ENCODE results near the gene SACM1L.

SACM1L gene

DNA sequence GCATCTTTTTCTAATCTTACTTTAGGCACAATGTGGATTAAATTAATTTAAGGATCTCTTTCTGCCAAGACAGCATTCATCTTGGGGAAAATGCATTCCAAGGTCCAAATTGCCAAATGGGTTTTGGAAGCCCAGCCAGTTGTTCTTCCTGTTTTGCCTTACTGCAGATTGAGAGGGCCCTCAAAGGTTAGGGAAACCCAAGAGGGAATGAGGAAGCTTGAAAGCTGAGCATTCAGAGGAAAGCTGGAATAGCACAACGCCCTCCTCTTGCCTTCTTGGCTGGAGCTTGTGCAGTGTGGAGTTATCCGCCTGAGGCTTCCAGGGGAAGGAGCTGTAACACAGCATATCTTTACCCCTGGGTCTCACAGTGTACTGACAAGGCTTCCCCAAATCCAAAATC lies 18.2 kb upstream of the SACM1L start (continued):
- TF ChIP-seq SP3 (tag by site-specific recombination; IDR thresholded peaks at IDR 0.05) (no peak), ZNF133 (tag by site-specific recombination; IDR thresholded peaks at IDR 0.05) (no peak), ZBTB7A (tag by site-specific recombination; IDR thresholded peaks at IDR 0.05; ENCODE audit: low read depth) (no peak), ZNF16 (tag by site-specific recombination; IDR thresholded peaks at IDR 0.05; ENCODE audit: low read depth) (no peak), ZNF266 (tag by site-specific recombination; IDR thresholded peaks at IDR 0.05; ENCODE audit: low read depth) (no peak), SCRT2 (tag by site-specific recombination; IDR thresholded peaks at IDR 0.05) (no peak), KLF9 (tag by site-specific recombination; IDR thresholded peaks at IDR 0.05; ENCODE audit: low read depth) (no peak), ZSCAN30 (tag by site-specific recombination; IDR thresholded peaks at IDR 0.05) (no peak)

DNA sequence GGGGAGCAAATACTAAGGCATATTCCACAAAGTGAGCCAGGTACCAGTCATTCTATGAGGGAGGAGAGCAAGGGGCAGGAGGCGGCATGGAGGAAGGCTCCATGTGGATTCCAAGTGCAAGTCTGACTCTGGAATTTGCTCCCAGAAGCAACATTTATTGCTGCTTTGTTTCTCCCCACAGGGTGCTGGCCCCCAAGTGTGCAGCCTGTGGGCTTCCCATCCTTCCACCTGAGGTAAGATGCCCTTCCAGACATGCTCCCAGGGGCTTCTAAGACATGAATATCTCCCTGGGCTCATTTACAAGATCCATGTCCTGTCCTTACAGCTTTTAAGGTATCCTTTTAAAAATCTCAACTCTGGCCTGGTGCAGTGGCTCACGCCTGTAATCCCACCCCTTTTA lies 15.9 kb upstream of the SACM1L start:
- ChIA-PET CTCF (no interaction called here), POLR2A (no interaction called here)
- no peak overlapping the region for H3K27ac ChIP-seq (ENCODE audit: extremely low read depth, low read depth, low read length)
- H3K36me3 ChIP-seq (ENCODE audit: control insufficient read depth in 2 of 2, insufficient read depth in 1 of 2, low read length in 2 of 2): peaks cover 0 to 89% of the 10 kb centered on the region in 2 experiments; a peak in 2 of 3 replicates
- H3K9me3 ChIP-seq (ENCODE audit: control insufficient read depth, insufficient read depth, low read depth, low read length): no peaks in the 10 kb centered on the region
- TF ChIP-seq ZSCAN16 (tag by site-specific recombination; IDR thresholded peaks at IDR 0.05) (no peak), ZNF335 (tag by site-specific recombination; conservative IDR thresholded peaks at IDR 0.05) (no peak), ZNF837 (tag by site-specific recombination; IDR thresholded peaks at IDR 0.05) (no peak), ZSCAN23 (tag by site-specific recombination; IDR thresholded peaks at IDR 0.05) (no peak)
- H3K4me3 ChIP-seq (ENCODE audit: low read depth, low read length): no peak overlapping the region
- no peaks in the 10 kb centered on the region for H3K4me1 ChIP-seq (ENCODE audit: control insufficient read depth, insufficient read depth, low read length)

DNA sequence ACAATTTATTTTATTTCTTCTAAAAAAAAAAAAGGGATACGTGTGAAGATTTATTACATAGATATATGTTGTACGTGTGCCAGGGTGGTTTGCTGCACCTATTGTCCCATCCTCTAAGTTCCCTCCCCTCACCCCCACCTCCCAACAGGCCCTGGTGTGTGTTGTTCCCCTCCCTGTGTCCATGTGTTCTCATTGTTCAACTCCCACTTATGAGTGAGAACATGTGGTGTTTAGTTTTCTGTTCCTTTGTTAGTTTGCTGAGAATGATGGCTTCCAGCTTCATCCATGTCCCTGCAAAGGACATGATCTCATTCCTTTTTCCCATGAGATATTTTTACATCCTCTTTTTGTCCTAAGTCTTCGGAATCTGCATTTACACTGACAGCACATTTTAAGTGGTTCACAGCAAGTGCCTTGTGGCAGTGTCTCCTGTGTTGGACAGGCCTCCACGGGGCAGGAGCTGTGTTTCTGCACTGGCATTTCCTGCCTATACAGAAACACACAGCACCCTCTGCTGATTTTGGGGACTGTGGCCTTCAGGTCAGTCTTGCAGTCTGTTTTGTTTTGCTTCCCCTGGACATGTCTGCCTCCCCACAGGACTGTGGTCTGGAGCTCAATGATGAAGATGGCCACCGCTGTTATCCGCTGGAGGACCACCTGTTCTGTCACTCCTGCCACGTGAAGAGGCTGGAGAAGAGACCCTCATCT lies 12.7 kb upstream of the SACM1L start:
- H3K9me3 ChIP-seq (ENCODE audit: control insufficient read depth, insufficient read depth, low read depth, low read length): no peaks in the 10 kb centered on the region
- no peak overlapping the region for H3K27ac ChIP-seq (ENCODE audit: extremely low read depth, low read depth, low read length)
- no peak overlapping the region for H3K4me3 ChIP-seq (ENCODE audit: low read depth, low read length)
- ChIA-PET CTCF (no interaction called here), POLR2A (interaction anchor here (1.3 kb wide), 1 partner anchor 13 kb away, joined by 3 read pairs; the partner anchor contains the start of gene SACM1L)
- peaks cover 0 to 83% of the 10 kb centered on the region in 2 experiments; a peak in 2 of 3 replicates for H3K36me3 ChIP-seq (ENCODE audit: control insufficient read depth in 2 of 2, insufficient read depth in 1 of 2, low read length in 2 of 2)
- TF ChIP-seq HOXC10 (CRISPR knock-in tag; IDR thresholded peaks at IDR 0.05) (no peak), KLF8 (tag by site-specific recombination; IDR thresholded peaks at IDR 0.05) (no peak), ZNF776 (tag by site-specific recombination; IDR thresholded peaks at IDR 0.05; ENCODE audit: borderline replicate concordance) (no peak), ZNF626 (tag by site-specific recombination; IDR thresholded peaks at IDR 0.05) (no peak), ZNF148 (tag by site-specific recombination; IDR thresholded peaks at IDR 0.05; ENCODE audit: borderline replicate concordance) (no peak), ZNF132 (tag by site-specific recombination; IDR thresholded peaks at IDR 0.05; ENCODE audit: borderline replicate concordance) (no peak)
- TF ChIP-seq, protein P1, sequence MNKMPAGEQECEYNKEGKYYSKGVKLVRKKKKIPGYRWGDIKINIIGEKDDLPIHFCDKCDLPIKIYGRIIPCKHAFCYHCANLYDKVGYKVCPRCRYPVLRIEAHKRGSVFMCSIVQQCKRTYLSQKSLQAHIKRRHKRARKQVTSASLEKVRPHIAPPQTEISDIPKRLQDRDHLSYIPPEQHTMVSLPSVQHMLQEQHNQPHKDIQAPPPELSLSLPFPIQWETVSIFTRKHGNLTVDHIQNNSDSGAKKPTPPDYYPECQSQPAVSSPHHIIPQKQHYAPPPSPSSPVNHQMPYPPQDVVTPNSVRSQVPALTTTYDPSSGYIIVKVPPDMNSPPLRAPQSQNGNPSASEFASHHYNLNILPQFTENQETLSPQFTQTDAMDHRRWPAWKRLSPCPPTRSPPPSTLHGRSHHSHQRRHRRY (tag by site-specific recombination; IDR thresholded peaks at IDR 0.05): no peak
- TF ChIP-seq, protein P2, sequence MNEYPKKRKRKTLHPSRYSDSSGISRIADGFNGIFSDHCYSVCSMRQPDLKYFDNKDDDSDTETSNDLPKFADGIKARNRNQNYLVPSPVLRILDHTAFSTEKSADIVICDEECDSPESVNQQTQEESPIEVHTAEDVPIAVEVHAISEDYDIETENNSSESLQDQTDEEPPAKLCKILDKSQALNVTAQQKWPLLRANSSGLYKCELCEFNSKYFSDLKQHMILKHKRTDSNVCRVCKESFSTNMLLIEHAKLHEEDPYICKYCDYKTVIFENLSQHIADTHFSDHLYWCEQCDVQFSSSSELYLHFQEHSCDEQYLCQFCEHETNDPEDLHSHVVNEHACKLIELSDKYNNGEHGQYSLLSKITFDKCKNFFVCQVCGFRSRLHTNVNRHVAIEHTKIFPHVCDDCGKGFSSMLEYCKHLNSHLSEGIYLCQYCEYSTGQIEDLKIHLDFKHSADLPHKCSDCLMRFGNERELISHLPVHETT (tag by site-specific recombination; IDR thresholded peaks at IDR 0.05): no peak
- no peaks in the 10 kb centered on the region for H3K4me1 ChIP-seq (ENCODE audit: control insufficient read depth, insufficient read depth, low read length)

Data from HEK293 (cell line).